Cardiac muscle cell (in vitro differentiated cells and primary cell): Measurements from ENCODE around the gene CHID1. TPM values are rescaled to one million over a fixed set of nuclear protein-coding genes. Genes with fewer than 3 reads are reported as not detected.

ENCODE experiments used
- DNase-seq, 2 donors: peaks; one replicate each; pipeline versions ENCODE4 v3.0.0 to v3.0.0-alpha.2; 2010 to 2017; ENCODE audit warnings: low read depth in 1 of 2, low spot score in 1 of 2
- H3K27ac ChIP-seq: fragments of 200-600 bp; sonication (generic); 2 replicates; pipeline ENCODE4 v1.5.1; 2016
- H3K27me3 ChIP-seq: fragments of 200-600 bp; sonication (generic); 2 replicates; pipeline ENCODE4 v1.6.0; 2016; ENCODE audit warnings: control low read depth
- H3K36me3 ChIP-seq: fragments of 200-600 bp; sonication (generic); 2 replicates; pipeline ENCODE4 v1.5.1; 2016; ENCODE audit warnings: control low read depth
- H3K4me1 ChIP-seq: fragments of 200-600 bp; sonication (generic); 2 replicates; pipeline ENCODE4 v1.8.1; 2017; ENCODE audit warnings: low read depth, mild to moderate bottlenecking, mixed run types
- H3K4me3 ChIP-seq: fragments of 200-600 bp; sonication (generic); 2 replicates; pipeline ENCODE4 v1.5.1; 2016; ENCODE audit warnings: mild to moderate bottlenecking
- H3K9me3 ChIP-seq: fragments of 200-600 bp; sonication (generic); 2 replicates; pipeline ENCODE4 v1.5.1; 2017; ENCODE audit warnings: low read depth, mild to moderate bottlenecking, control low read depth
- polyA plus RNA-seq: library from polyadenylated mRNA; unstranded; fragments of >200 nt; fragmentation: Nextera tagmentation; extraction: Ambion mirVana; gene quantifications from 2 replicates; pipeline ENCODE4 v1.2.1, GENCODE V29; 2016
- total RNA-seq: library from RNA; depleted of rRNA; stranded (reverse); fragments of >200 nt; gene quantifications from 2 replicates; pipeline ENCODE4 v1.2.3, GENCODE V29; 2016
- TF ChIP-seq, protein P1 (sequence below): IDR thresholded peaks from 2 replicates; pipeline ENCODE4 v1.5.1; 2012; ENCODE audit warnings: low read depth, mild to moderate bottlenecking, low read length

CHID1 gene
- total and polyA plus RNA-seq, 2 experiments from 2014 or later: 67.7 to 145 TPM

DNA sequence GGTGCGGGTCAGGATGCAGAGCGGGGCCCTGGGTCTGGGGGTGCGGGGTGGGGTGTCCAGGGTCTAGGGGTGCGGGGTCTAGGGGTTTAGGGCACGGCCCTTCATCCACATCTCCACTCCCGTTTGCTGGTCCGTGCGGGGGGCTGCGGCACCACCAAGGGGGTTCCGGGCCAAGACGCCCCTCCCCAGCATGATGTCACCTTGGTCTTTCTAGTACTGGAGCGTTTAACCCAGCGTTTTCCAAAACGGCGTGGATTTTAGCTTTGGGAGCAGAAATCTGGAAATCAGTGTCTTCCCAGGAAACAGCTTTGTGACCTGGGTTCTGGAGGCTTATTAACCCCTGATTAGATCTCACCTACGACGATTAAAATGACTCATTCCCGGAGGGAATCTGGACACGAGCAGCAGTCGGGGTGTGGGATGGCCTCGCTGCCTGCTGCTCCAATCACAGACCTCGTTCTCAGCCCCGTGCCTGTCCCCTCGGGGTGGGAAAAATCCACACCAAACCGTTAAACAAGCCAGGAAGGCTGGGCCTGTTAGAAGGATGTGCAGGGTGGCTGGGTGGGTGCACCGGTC, 15.8 kb upstream of the CHID1 start:
- Histone ChIP-seq H3K27ac (peak overlapping the region; percentile 92), H3K4me3 (peak overlapping the region; percentile 99), H3K27me3 (no peaks in the 10 kb centered on the region), H3K36me3 (peaks cover 3% of the 10 kb centered on the region), H3K4me1 (no peaks in the 10 kb centered on the region), H3K9me3 (no peaks in the 10 kb centered on the region)
- peak; percentile 45 to 58 for DNase-seq
- TF ChIP-seq, protein P1, sequence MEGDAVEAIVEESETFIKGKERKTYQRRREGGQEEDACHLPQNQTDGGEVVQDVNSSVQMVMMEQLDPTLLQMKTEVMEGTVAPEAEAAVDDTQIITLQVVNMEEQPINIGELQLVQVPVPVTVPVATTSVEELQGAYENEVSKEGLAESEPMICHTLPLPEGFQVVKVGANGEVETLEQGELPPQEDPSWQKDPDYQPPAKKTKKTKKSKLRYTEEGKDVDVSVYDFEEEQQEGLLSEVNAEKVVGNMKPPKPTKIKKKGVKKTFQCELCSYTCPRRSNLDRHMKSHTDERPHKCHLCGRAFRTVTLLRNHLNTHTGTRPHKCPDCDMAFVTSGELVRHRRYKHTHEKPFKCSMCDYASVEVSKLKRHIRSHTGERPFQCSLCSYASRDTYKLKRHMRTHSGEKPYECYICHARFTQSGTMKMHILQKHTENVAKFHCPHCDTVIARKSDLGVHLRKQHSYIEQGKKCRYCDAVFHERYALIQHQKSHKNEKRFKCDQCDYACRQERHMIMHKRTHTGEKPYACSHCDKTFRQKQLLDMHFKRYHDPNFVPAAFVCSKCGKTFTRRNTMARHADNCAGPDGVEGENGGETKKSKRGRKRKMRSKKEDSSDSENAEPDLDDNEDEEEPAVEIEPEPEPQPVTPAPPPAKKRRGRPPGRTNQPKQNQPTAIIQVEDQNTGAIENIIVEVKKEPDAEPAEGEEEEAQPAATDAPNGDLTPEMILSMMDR: no peak

GRCh38 chr11:925496-926301, 15.1 kb upstream of the CHID1 start, which contains the start of gene AP2A2:
Gene AP2A2 (plus strand): TSS chr11:925870. CDS start chr11:926022, 152 bp downstream.
- peak within 1 kb of the TSS; percentile 92 for H3K27ac ChIP-seq
- no peaks in the 10 kb centered on the region for H3K4me1 ChIP-seq
- peak within 1 kb of the TSS; percentile 99 for H3K4me3 ChIP-seq
- TF ChIP-seq, protein P1: peak; percentile 43
- DNase-seq: peak; percentile 95
- no peaks in the 10 kb centered on the region for H3K9me3 ChIP-seq
- peaks cover 3% of the 10 kb centered on the region for H3K36me3 ChIP-seq
- H3K27me3 ChIP-seq: no peaks in the 10 kb centered on the region

GRCh38 chr11:925158-925495, 14.5 kb upstream of the CHID1 start:
- Histone ChIP-seq H3K36me3 (peaks cover 3% of the 10 kb centered on the region), H3K27ac (no peak overlapping the region), H3K4me3 (peak overlapping the region; percentile 99), H3K4me1 (no peaks in the 10 kb centered on the region), H3K9me3 (no peaks in the 10 kb centered on the region), H3K27me3 (no peaks in the 10 kb centered on the region)
- TF ChIP-seq, protein P1: no peak
- DNase-seq: no peak

GRCh38 chr11:924406-925157, 14.0 kb upstream of the CHID1 start:
- Histone ChIP-seq H3K27me3 (no peaks in the 10 kb centered on the region), H3K27ac (no peak overlapping the region), H3K36me3 (peaks cover 3% of the 10 kb centered on the region), H3K4me3 (no peak overlapping the region), H3K4me1 (no peaks in the 10 kb centered on the region), H3K9me3 (no peaks in the 10 kb centered on the region)
- DNase-seq: no peak
- TF ChIP-seq, protein P1: no peak

DNA sequence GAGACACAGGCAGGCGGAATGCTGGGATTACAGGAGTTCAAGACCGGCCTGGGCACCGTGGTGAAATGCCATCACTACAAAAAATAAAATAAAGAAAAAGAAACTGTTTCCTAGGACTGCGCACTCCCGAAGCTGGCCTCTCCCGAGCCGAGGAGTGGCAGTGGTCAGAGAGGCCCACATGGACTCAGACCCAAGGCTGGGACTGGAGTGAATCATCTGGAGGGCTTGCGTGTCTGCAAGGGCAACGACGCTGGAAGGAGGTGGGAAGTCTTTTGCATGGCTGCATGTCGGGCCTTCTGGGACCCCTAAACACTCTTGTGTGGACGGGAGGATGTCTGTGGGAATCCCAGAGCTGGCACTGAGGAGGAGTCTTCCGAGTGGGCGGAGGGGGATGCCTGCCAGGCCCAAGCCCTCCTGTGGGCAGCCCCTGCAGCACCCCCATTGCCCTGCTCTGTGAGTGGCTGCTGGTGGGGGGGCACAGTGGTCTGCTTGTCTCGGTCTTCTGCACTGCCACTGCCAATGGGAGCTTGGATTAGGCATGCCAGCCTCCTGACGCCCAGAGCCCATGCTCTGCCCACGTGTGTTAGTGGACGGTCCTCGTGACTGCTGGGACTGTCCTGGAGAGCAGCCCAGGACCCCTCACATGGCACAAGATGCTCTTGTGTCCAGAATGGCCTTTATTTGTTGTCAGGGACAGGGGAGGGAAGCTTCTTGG, 13.2 kb upstream of the CHID1 start:
- Histone ChIP-seq H3K4me1 (no peaks in the 10 kb centered on the region), H3K4me3 (no peak overlapping the region), H3K27me3 (no peaks in the 10 kb centered on the region), H3K27ac (no peak overlapping the region), H3K36me3 (peaks cover 3% of the 10 kb centered on the region), H3K9me3 (no peaks in the 10 kb centered on the region)
- TF ChIP-seq, protein P1: no peak
- DNase-seq: no peak
